GM12878 (cell line): Measurements from ENCODE around the gene SHC2. TPM values are rescaled to one million over a fixed set of nuclear protein-coding genes. Genes with fewer than 3 reads are reported as not detected.

Experiments used
- ATAC-seq: fragments of 200-7000 bp; cut with Tn5 transposase; 3 replicates; pipeline ENCODE4 v1.9.1; 2020; ENCODE audit warnings: mild to moderate bottlenecking, moderate library complexity
- BruUV-seq: library from RNA; stranded (reverse); fragments of 400-500 nt; replicated peaks from 2 replicates; lab custom pipeline; 2021; lab: Mats Ljungman, UMichigan
- CTCF ChIA-PET: fragments of 300-600 bp; sonication (Branson Sonifier 250); formaldehyde crosslinking; extraction: SDS; loops from one replicate; lab custom pipeline; 2021; ENCODE audit warnings: inconsistent platforms; lab: Yijun Ruan, JAX
- POLR2A ChIA-PET: fragments of 350-600 bp; formaldehyde crosslinking; extraction: SDS; loops from one replicate; lab custom pipeline; 2021; ENCODE audit warnings: inconsistent platforms; lab: Charles Lee
- RAD21 ChIA-PET: fragments of 300-600 bp; sonication (Branson Sonifier 250); formaldehyde crosslinking; loops from one replicate; lab custom pipeline; 2023; ENCODE audit warnings: antibody characterized with exemption; ENCODE audit not compliant: unreplicated experiment; lab: Charles Lee
- SMC1A ChIA-PET: fragments of 300-600 bp; sonication (Branson Sonifier 250); formaldehyde crosslinking; loops from one replicate; lab custom pipeline; 2023; ENCODE audit not compliant: unreplicated experiment, uncharacterized antibody; lab: Charles Lee
- DNase-seq: peaks from one replicate; pipeline ENCODE4 v3.0.0-alpha.2; 2011; ENCODE audit warnings: low read depth, low spot score
- FAIRE-seq: peaks from 3 replicates; lab custom pipeline; 2011; peaks lifted over from hg19 to GRCh38; lab: Jason Lieb, UNC
- H2AFZ ChIP-seq: 2 replicates; pipeline ENCODE4 v1.6.0; 2011; ENCODE audit warnings: low read depth, low read length, control low read depth; ENCODE audit not compliant: control insufficient read depth
- H3K27ac ChIP-seq: 2 replicates; pipeline ENCODE4 v1.5.1; 2011; ENCODE audit warnings: control low read depth; ENCODE audit not compliant: control insufficient read depth, insufficient read depth
- H3K27me3 ChIP-seq, 2 experiments: replicated peaks in 1 of 2; 2 replicates each; pipeline versions ENCODE4 v1.6.0 to v1.6.1; 2011; ENCODE audit warnings: low read length in 1 of 2; ENCODE audit not compliant: control insufficient read depth in 2 of 2, insufficient read depth in 2 of 2
- H3K36me3 ChIP-seq, 2 experiments: 2 replicates each; pipeline ENCODE4 v1.5.1; 2011; ENCODE audit warnings: low read length in 1 of 2; ENCODE audit not compliant: control insufficient read depth in 2 of 2, insufficient read depth in 2 of 2
- H3K4me1 ChIP-seq: 2 replicates; pipeline ENCODE4 v1.6.1; 2011; ENCODE audit warnings: mild to moderate bottlenecking, low read length, moderate library complexity, mixed read lengths; ENCODE audit not compliant: control insufficient read depth, insufficient read depth
- H3K4me2 ChIP-seq: 2 replicates; pipeline ENCODE4 v1.6.0; 2011; ENCODE audit warnings: control low read depth; ENCODE audit not compliant: control insufficient read depth, insufficient read depth
- H3K4me3 ChIP-seq: fragments of 200-600 bp; sonication (generic); 2 replicates; pipeline ENCODE4 v1.5.1; 2016
- H3K79me2 ChIP-seq: 2 replicates; pipeline ENCODE4 v1.6.0; 2011; ENCODE audit warnings: low read length; ENCODE audit not compliant: control insufficient read depth, insufficient read depth
- H3K9ac ChIP-seq: 2 replicates; pipeline ENCODE4 v1.8.0; 2011; ENCODE audit warnings: low read length, control low read depth, mixed read lengths; ENCODE audit not compliant: control insufficient read depth, insufficient read depth
- H3K9me3 ChIP-seq: replicated peaks from 3 replicates; pipeline ENCODE4 v1.5.1; 2011; ENCODE audit warnings: mild to moderate bottlenecking, low read length; ENCODE audit not compliant: control insufficient read depth, insufficient read depth
- H4K20me1 ChIP-seq: 2 replicates; pipeline ENCODE4 v1.6.0; 2011; ENCODE audit not compliant: control insufficient read depth, insufficient read depth
- BRCA1 ChIP-seq: IDR thresholded peaks from 2 replicates; pipeline ENCODE4 v1.6.1; 2011; ENCODE audit warnings: low read depth, low read length, improper control_type of control experiment
- CHD1 ChIP-seq: IDR thresholded peaks from 2 replicates; pipeline ENCODE4 v1.6.1; 2012; ENCODE audit warnings: low read depth, low read length, improper control_type of control experiment
- DPF2 ChIP-seq: fragments of 450-650 bp; IDR thresholded peaks from 2 replicates; pipeline ENCODE4 v1.6.1; 2017; ENCODE audit warnings: mild to moderate bottlenecking
- EED ChIP-seq: sonication (generic); IDR thresholded peaks from 2 replicates; pipeline ENCODE4 v1.6.1; 2016; ENCODE audit warnings: antibody characterized with exemption, low read depth
- FOXM1 ChIP-seq: IDR thresholded peaks from 2 replicates; pipeline ENCODE4 v1.6.1; 2012; ENCODE audit warnings: low read depth, mild to moderate bottlenecking, inconsistent platforms, low read length, moderate library complexity
- JUNB ChIP-seq: IDR thresholded peaks from 2 replicates; pipeline ENCODE4 v1.6.1; 2016; ENCODE audit warnings: antibody characterized with exemption, mild to moderate bottlenecking
- JUND ChIP-seq: IDR thresholded peaks from 2 replicates; pipeline ENCODE4 v1.6.1; 2012; ENCODE audit warnings: low read depth, mild to moderate bottlenecking, low read length, improper control_type of control experiment, moderate library complexity
- MEF2A ChIP-seq: IDR thresholded peaks from 2 replicates; pipeline ENCODE4 v1.6.1; 2011; ENCODE audit warnings: low read depth, mild to moderate bottlenecking, low read length, moderate library complexity; ENCODE audit not compliant: insufficient read depth
- MEF2B ChIP-seq: fragments of 450-650 bp; IDR thresholded peaks from 2 replicates; pipeline ENCODE4 v1.6.1; 2018; ENCODE audit warnings: mild to moderate bottlenecking, moderate library complexity; ENCODE audit not compliant: partially characterized antibody, poor library complexity, severe bottlenecking
- RAD51 ChIP-seq: fragments of 450-650 bp; IDR thresholded peaks from 2 replicates; pipeline ENCODE4 v1.6.1; 2016; ENCODE audit warnings: moderate library complexity, mild to moderate bottlenecking, inconsistent platforms
- SMC3 ChIP-seq: IDR thresholded peaks from 2 replicates; pipeline ENCODE4 v1.6.1; 2011; ENCODE audit warnings: low read length, improper control_type of control experiment, borderline replicate concordance
- SRF ChIP-seq, 2 experiments: IDR thresholded peaks; 2 replicates each; pipeline ENCODE4 v1.6.1; 2011; ENCODE audit warnings: low read depth in 2 of 2, low read length in 2 of 2, mild to moderate bottlenecking in 1 of 2, moderate library complexity in 1 of 2
- STAT3 ChIP-seq: IDR thresholded peaks from 2 replicates; pipeline ENCODE4 v1.6.1; 2011; ENCODE audit warnings: low read depth, low read length, improper control_type of control experiment
- WGBS: methylation state at CpG from one replicate; pipeline ENCODE4 v1.1.6; 2016; ENCODE audit warnings: low lambda C conversion rate; ENCODE audit not compliant: insufficient replicate concordance, insufficient coverage; ENCODE audit errors: missing lambda C conversion rate; 5-methylcytosine and 5-hydroxymethylcytosine counted together
- in situ Hi-C: fragments of 300-500 bp; cut with MboI; formaldehyde crosslinking; loops from 9 replicates; pipeline ENCODE4 v1.14.3; 2018; ENCODE audit warnings: mixed read lengths
- intact Hi-C: fragments of 100-400 bp; cut with micrococcal nuclease; formaldehyde crosslinking; loops from one replicate; pipeline ENCODE4 v1.14.2; 2022; ENCODE audit not compliant: unreplicated experiment
- polyA plus RNA-seq, 11 experiments: library from polyadenylated mRNA; depleted of rRNA in 4 of 11; unstranded in 6 of 11; stranded (reverse) in 5 of 11; fragments of >200 nt; fragmentation: Nextera tagmentation in 4 of 11; fragmentation: Illumina TruSeq in 1 of 11; extraction: Ambion mirVana in 4 of 11; extraction: Trizol in 1 of 11; gene quantifications; 1 replicate in 1 of 11; 2 replicates in 10 of 11; pipeline versions ENCODE4 v1.2.1 to v1.2.3, GENCODE V29; 2011 to 2016; ENCODE audit warnings: inconsistent platforms in 2 of 11, missing spikeins in 2 of 11, low read depth in 1 of 11
- total RNA-seq, 4 experiments: library from RNA; depleted of rRNA in 3 of 4; stranded (reverse); fragments of >200 nt in 3 of 4; fragmentation: Illumina TruSeq in 1 of 4; extraction: Trizol in 1 of 4; gene quantifications; 2 replicates each; pipeline versions ENCODE4 v1.2.1 to v1.2.3, GENCODE V29; 2013 to 2021
- TF ChIP-seq, protein P1 (sequence below): fragments of 450-650 bp; formaldehyde crosslinking; IDR thresholded peaks from 2 replicates; pipeline ENCODE4 v1.5.0; 2022; ENCODE audit warnings: mild to moderate bottlenecking, missing genetic modification characterization
- TF ChIP-seq, protein P2 (sequence below): fragments of 450-650 bp; IDR thresholded peaks from 2 replicates; pipeline ENCODE4 v1.6.1; 2017; ENCODE audit warnings: mild to moderate bottlenecking, moderate library complexity

The SHC2 gene
- total and polyA plus RNA-seq, 10 of the 15 experiments (the other 5 are each of a cell fraction or from before 2014, with no cell fraction given), result 0.08 TPM; not detected in 9

- peak; percentile 99 for FAIRE-seq
- TSS peak; percentile 64 for BruUV-seq
- TF ChIP-seq CHD1 (no peak), JUNB (no peak), RAD51 (no peak), JUND (no peak), SRF (IDR thresholded peaks at IDR 0.05; ENCODE audit: low read depth in 2 of 2, low read length in 2 of 2) (peak in 1 of 2 experiments; percentile 55; a peak in 1 of 4 replicates), MEF2B (peak; percentile 85), BRCA1 (no peak), FOXM1 (no peak), STAT3 (peak; percentile 46; the same call in 1 of the 2 replicates), SMC3 (peak; percentile 52), EED (peak; percentile 21; the same call in 1 of the 2 replicates), MEF2A (0 out of 2 replicates have a peak, but pooled peaks have one; percentile 25), DPF2 (peak; percentile 38; the same call in 1 of the 2 replicates)
- TF ChIP-seq, protein P1, sequence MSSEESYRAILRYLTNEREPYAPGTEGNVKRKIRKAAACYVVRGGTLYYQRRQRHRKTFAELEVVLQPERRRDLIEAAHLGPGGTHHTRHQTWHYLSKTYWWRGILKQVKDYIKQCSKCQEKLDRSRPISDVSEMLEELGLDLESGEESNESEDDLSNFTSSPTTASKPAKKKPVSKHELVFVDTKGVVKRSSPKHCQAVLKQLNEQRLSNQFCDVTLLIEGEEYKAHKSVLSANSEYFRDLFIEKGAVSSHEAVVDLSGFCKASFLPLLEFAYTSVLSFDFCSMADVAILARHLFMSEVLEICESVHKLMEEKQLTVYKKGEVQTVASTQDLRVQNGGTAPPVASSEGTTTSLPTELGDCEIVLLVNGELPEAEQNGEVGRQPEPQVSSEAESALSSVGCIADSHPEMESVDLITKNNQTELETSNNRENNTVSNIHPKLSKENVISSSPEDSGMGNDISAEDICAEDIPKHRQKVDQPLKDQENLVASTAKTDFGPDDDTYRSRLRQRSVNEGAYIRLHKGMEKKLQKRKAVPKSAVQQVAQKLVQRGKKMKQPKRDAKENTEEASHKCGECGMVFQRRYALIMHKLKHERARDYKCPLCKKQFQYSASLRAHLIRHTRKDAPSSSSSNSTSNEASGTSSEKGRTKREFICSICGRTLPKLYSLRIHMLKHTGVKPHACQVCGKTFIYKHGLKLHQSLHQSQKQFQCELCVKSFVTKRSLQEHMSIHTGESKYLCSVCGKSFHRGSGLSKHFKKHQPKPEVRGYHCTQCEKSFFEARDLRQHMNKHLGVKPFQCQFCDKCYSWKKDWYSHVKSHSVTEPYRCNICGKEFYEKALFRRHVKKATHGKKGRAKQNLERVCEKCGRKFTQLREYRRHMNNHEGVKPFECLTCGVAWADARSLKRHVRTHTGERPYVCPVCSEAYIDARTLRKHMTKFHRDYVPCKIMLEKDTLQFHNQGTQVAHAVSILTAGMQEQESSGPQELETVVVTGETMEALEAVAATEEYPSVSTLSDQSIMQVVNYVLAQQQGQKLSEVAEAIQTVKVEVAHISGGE, result no peak
- TF ChIP-seq, protein P2, sequence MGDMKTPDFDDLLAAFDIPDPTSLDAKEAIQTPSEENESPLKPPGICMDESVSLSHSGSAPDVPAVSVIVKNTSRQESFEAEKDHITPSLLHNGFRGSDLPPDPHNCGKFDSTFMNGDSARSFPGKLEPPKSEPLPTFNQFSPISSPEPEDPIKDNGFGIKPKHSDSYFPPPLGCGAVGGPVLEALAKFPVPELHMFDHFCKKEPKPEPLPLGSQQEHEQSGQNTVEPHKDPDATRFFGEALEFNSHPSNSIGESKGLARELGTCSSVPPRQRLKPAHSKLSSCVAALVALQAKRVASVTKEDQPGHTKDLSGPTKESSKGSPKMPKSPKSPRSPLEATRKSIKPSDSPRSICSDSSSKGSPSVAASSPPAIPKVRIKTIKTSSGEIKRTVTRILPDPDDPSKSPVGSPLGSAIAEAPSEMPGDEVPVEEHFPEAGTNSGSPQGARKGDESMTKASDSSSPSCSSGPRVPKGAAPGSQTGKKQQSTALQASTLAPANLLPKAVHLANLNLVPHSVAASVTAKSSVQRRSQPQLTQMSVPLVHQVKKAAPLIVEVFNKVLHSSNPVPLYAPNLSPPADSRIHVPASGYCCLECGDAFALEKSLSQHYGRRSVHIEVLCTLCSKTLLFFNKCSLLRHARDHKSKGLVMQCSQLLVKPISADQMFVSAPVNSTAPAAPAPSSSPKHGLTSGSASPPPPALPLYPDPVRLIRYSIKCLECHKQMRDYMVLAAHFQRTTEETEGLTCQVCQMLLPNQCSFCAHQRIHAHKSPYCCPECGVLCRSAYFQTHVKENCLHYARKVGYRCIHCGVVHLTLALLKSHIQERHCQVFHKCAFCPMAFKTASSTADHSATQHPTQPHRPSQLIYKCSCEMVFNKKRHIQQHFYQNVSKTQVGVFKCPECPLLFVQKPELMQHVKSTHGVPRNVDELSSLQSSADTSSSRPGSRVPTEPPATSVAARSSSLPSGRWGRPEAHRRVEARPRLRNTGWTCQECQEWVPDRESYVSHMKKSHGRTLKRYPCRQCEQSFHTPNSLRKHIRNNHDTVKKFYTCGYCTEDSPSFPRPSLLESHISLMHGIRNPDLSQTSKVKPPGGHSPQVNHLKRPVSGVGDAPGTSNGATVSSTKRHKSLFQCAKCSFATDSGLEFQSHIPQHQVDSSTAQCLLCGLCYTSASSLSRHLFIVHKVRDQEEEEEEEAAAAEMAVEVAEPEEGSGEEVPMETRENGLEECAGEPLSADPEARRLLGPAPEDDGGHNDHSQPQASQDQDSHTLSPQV, result 0 out of 2 replicates have a peak, but pooled peaks have one; percentile 39
Measured at GRCh38 chr19:506404-507285, 45.8 kb upstream of the SHC2 start.

More at GRCh38 chr19:506404-507285, 45.8 kb upstream of the SHC2 start:
- in situ Hi-C loops (no loop called here), intact Hi-C loops (no loop called here)
- H3K36me3 ChIP-seq, result no peaks in the 10 kb centered on the region
- peak; percentile 82 for ATAC-seq
- no peaks in the 10 kb centered on the region for H4K20me1 ChIP-seq
- POLR2A ChIA-PET, result interaction anchor here (0.5 to 2.6 kb wide), 4 partner anchors 18 to 787 kb away, joined by 3 to 14 read pairs (median 6); partner anchors contain the start of gene CDC34
- peak overlapping the region; percentile 99 for H3K27ac ChIP-seq
- H3K79me2 ChIP-seq, result peaks cover 6% of the 10 kb centered on the region
- SMC1A ChIA-PET, result interaction anchor here (0.6 to 1.5 kb wide), 6 partner anchors 16 to 239 kb away, joined by 3 to 6 read pairs (median 3); no protein-coding TSS in a partner anchor
- peak overlapping the region; percentile 89 for H3K9ac ChIP-seq
- H3K27me3 ChIP-seq, result no peaks in the 10 kb centered on the region
- H3K9me3 ChIP-seq, result no peaks in the 10 kb centered on the region; the same call in 2 of the 3 replicates
- peak overlapping the region; percentile 89 for H3K4me3 ChIP-seq
- H2AFZ ChIP-seq, result peak overlapping the region; percentile 99
- CTCF ChIA-PET, result interaction anchor here (0.7 to 2.9 kb wide), 18 partner anchors 9 to 386 kb away, joined by 3 to 21 read pairs (median 5); partner anchors contain the start of genes CDC34, MED16 and RNU6-9
- WGBS, result under 1% methylated on average over 47 of the region's 48 CpGs
- peak overlapping the region; percentile 58 for H3K4me2 ChIP-seq
- RAD21 ChIA-PET, result interaction anchor here (0.6 to 1.7 kb wide), 8 partner anchors 16 to 260 kb away, joined by 3 to 8 read pairs (median 4); partner anchors contain the start of gene CDC34
- peaks cover 17% of the 10 kb centered on the region for H3K4me1 ChIP-seq
- peak; percentile 97 for DNase-seq
